SHP77 (cell line): ENCODE measurements around the gene RBM39.
A peak's percentile ranks its signal among the peaks of the same experiment; 100 is the strongest.

Experiments used
- DNase-seq, 2 experiments: peaks; one replicate each; lab custom pipeline; 2025; lab: John Stamatoyannopoulos, UW

RBM39 gene

GRCh38 chr20:35674921-35675320, 67.1 kb downstream of the RBM39 start:
- DNase-seq: no peak

GRCh38 chr20:35673884-35674283, 68.2 kb downstream of the RBM39 start:
- DNase-seq: no peak

GRCh38 chr20:35669681-35670080, 72.4 kb downstream of the RBM39 start:
- DNase-seq: no peak

GRCh38 chr20:35669221-35669620, 72.8 kb downstream of the RBM39 start:
- DNase-seq: no peak

DNA sequence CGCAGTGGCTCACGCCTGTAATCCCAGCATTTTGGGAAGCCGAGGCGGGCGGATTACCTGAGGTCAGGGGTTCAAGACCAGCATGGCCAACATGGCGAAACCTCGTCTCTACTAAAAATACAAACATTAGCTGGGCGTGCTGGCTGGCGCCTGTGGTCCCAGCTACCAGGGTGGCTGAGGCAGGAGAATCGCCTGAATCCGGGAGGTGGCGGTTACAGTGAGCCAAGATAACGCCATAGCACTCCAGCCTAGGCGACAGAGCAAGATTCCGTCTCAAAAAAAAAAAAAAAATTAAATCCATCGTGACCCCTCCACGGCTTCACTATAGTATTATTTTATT, 76.1 kb downstream of the RBM39 start:
- DNase-seq: no peak

DNA sequence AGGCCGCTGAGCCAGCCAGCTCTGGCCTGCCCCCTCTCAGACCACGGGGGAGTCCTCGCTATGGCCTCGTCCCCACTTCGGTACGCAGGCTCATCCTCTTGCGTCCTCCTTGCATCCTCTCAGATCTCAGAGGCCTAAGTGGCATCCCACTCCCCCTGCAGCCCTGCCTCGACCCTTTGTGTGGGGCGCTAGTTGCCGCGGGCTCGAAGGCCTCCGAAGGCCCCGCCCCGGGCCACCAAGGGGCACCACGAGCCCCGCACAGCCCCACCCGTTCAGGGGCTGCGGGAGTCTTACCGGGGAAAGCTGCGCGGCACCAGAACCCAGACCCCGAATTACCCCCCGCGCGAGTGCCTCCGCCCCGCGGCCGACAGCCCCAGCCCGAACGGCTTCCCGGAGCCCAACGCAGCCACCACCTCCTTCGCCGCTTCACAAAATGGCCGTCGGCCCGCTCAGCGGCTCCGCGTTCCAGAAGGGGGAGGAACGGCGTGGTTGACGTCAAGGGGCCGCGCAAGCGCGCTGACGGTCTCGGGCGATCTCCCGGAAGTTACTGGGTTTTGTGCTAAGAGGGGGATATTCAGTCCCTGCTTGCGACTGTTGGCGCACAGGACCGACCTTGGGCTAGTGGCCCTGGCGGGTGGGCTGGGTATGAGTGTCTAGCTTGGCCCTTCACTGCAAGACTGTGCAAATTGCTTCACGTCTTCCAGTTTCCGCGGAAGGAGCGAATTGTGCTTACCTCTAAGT, 77.4 kb downstream of the RBM39 start, which contains the start of the genes CPNE1 and RBM12:
CPNE1 (minus strand) TSS at position 435 of the 741 bp plus-strand sequence. CDS start 31,977 bp downstream, outside the sequence.
RBM12 (minus strand) TSS at position 435 of the 741 bp plus-strand sequence. CDS start 9,578 bp downstream, outside the sequence.
- peak; percentile 85 to 89 for DNase-seq

DNA sequence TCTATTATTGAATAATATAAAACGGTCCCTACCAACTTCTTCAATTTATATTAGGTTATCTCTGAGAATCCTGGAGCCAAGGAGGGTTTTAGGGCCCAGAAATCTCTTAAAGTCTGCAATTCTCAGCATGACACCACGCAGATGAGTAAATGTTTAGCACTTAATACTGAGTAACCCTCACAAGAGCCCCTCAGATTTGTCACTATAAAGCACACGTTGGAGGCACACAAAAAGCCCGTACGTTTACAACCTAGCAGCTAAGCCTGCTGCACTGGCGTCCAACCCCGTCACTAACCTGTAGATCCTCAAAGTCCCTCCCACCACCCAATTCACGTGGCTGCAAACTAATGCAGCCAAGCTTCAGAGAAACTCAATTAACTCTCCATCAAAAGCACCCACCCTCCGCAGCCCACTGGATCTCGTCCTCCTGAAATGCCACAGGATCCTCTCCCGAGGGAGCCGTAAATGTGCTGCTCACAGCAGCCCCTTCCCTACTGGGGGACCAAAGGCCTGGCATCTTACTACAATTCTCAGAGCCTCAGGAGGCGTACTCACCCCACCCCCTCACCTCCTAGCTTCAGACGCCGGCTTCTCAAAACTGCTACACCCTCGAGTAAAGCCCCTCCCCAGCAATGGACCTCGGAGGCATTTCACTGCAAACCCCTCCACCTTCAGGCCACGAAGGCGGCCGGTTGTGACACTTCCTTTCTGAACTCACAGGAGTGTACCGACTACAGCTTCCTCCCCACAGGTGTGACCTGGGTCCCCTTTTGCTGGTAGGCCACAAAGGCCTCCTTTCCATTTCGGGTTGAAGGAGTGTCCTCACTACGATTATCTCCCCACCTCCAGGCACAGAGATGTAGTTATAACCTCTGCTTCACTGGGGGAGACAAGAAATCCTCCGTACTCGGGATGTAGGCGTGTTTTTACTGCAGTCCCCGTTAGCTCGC, 78.3 kb downstream of the RBM39 start:
- no peak for DNase-seq

- no peak for DNase-seq
These were observed 79.5 kb downstream of the RBM39 start for GRCh38 chr20:35662551-35662950.

GRCh38 chr20:35661908-35662307, 80.2 kb downstream of the RBM39 start:
- DNase-seq: no peak

DNA sequence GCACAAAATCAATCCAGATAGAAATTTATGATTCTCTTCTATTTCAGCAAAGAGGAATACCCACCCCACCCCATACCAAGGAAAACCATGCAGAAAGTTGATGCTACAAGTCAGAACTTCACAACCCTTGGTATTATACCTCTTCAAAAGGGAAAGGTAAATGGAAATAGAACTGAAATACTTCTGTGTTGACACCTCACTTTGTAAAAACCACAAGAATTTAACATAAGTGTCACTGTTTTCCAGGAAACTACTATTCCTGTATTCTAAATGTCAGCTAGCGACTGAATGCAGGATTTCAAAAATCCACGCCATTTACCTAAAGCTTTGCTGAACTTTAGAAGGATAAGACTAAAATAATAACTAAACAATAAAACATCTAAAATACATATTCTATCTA, 81.0 kb downstream of the RBM39 start:
- no peak for DNase-seq

- no peak for DNase-seq
These were observed 81.7 kb downstream of the RBM39 start for GRCh38 chr20:35660122-35660937.

DNA sequence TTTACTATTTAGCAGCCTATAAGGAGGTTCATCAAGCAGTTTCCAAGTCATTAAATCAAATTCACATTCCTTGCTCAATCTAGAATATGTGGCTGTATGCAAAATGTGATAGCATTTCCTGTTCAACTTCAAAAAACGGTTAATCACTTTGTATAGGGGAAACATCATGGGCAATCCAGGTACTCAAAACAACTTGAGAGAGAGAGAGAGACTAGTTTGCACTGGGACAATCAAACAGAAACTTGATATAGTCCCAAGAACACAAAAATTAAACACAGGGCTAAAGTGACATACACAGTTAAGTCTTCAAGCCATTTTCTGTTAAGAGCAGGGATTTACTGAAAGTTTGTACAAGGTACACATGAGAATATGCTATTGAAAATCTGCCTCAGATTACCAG, 84.8 kb downstream of the RBM39 start:
- no peak for DNase-seq

- DNase-seq: no peak
These were observed 87.6 kb downstream of the RBM39 start for GRCh38 chr20:35654415-35654814.

- no peak for DNase-seq
These were observed 88.2 kb downstream of the RBM39 start for GRCh38 chr20:35653893-35654292.
